MM.1S (cell line): ENCODE data around the gene DCAF6.

Experiments used
- DNase-seq: peaks from one replicate; pipeline ENCODE4 v3.0.0-alpha.2; 2015
- H2AFZ ChIP-seq: fragments of 300-600 bp; sonication (generic); 2 replicates; pipeline ENCODE4 v1.6.0; 2016; ENCODE audit warnings: antibody characterized with exemption, low read length
- H3F3A ChIP-seq: fragments of 300-600 bp; sonication (generic); 2 replicates; pipeline ENCODE4 v1.6.1; 2016; ENCODE audit warnings: mild to moderate bottlenecking, antibody characterized with exemption, low read length, moderate library complexity, mixed read lengths; ENCODE audit not compliant: insufficient read depth
- H3K27ac ChIP-seq: fragments of 300-600 bp; sonication (generic); 2 replicates; pipeline ENCODE4 v1.5.1; 2016; ENCODE audit warnings: mild to moderate bottlenecking, low read length
- H3K27me3 ChIP-seq: fragments of 300-600 bp; sonication (generic); replicated peaks from 2 replicates; pipeline ENCODE4 v1.6.0; 2016; ENCODE audit warnings: low read length; ENCODE audit not compliant: insufficient read depth
- H3K36me3 ChIP-seq: fragments of 300-600 bp; sonication (generic); replicated peaks from 2 replicates; pipeline ENCODE4 v1.6.1; 2016; ENCODE audit warnings: mild to moderate bottlenecking, low read length, mixed read lengths; ENCODE audit not compliant: insufficient read depth
- H3K4me1 ChIP-seq: fragments of 300-600 bp; sonication (generic); 2 replicates; pipeline ENCODE4 v1.6.1; 2016; ENCODE audit warnings: low read length, mixed read lengths
- H3K4me2 ChIP-seq: fragments of 300-600 bp; sonication (generic); 2 replicates; pipeline ENCODE4 v1.6.0; 2016; ENCODE audit warnings: low read depth, low read length
- H3K4me3 ChIP-seq: fragments of 300-600 bp; sonication (generic); 2 replicates; pipeline ENCODE4 v1.5.1; 2016; ENCODE audit warnings: low read length, mixed read lengths
- H3K79me2 ChIP-seq: fragments of 300-600 bp; sonication (generic); 2 replicates; pipeline ENCODE4 v1.6.1; 2016; ENCODE audit warnings: mixed run types, low read length, mixed read lengths
- H3K9ac ChIP-seq: fragments of 300-600 bp; sonication (generic); 2 replicates; pipeline ENCODE4 v1.6.1; 2016; ENCODE audit warnings: low read length, mixed read lengths
- H3K9me2 ChIP-seq: fragments of 300-600 bp; sonication (generic); replicated peaks from 2 replicates; pipeline ENCODE4 v1.6.1; 2016; ENCODE audit warnings: mild to moderate bottlenecking, low read length, mixed read lengths; ENCODE audit not compliant: insufficient read depth
- H3K9me3 ChIP-seq: fragments of 300-600 bp; sonication (generic); replicated peaks from 2 replicates; pipeline ENCODE4 v1.6.1; 2016; ENCODE audit warnings: mild to moderate bottlenecking, low read length, mixed read lengths; ENCODE audit not compliant: insufficient read depth
- H4K20me1 ChIP-seq: fragments of 300-600 bp; sonication (generic); 2 replicates; pipeline ENCODE4 v1.6.1; 2016; ENCODE audit warnings: mild to moderate bottlenecking, low read length, moderate library complexity, mixed read lengths; ENCODE audit not compliant: insufficient read depth
- CTCF ChIP-seq: fragments of 300-600 bp; sonication (generic); IDR thresholded peaks from 2 replicates; pipeline ENCODE4 v1.5.1; 2016; ENCODE audit warnings: antibody characterized with exemption, low read length, mixed read lengths
- EZH2 ChIP-seq: fragments of 300-600 bp; sonication (generic); optimal IDR thresholded peaks from 2 replicates; pipeline ENCODE3; 2017; ENCODE audit warnings: low read depth, mild to moderate bottlenecking, antibody characterized with exemption, low read length, mixed read lengths
- EZH2phosphoT487 ChIP-seq: fragments of 300-600 bp; sonication (generic); IDR thresholded peaks from 2 replicates; pipeline ENCODE4 v1.6.1; 2018; ENCODE audit warnings: antibody characterized with exemption, low read length

The DCAF6 gene

GRCh38 chr1:167991546-167991945 is 55.1 kb downstream of the DCAF6 start:
- Histone ChIP-seq H3K4me2 (no peak overlapping the region), H4K20me1 (no peaks in the 10 kb centered on the region; the same call in 1 of the 2 replicates), H3K4me1 (no peaks in the 10 kb centered on the region), H3K9me2 (no peaks in the 10 kb centered on the region), H3K27me3 (no peaks in the 10 kb centered on the region), H3K36me3 (0 out of 2 replicates have a peak, but pooled peaks cover 3% of the 10 kb centered on the region), H3K27ac (no peak overlapping the region), H3K9ac (no peak overlapping the region), H3K79me2 (no peaks in the 10 kb centered on the region), H3K4me3 (no peak overlapping the region), H3F3A (no peaks in the 10 kb centered on the region), H3K9me3 (no peaks in the 10 kb centered on the region), H2AFZ (no peak overlapping the region)
- no peak for DNase-seq
- TF ChIP-seq EZH2, result no peak

GRCh38 chr1:167993720-167994119 is 57.2 kb downstream of the DCAF6 start:
- no peak for DNase-seq
- Histone ChIP-seq H3K79me2 (no peaks in the 10 kb centered on the region), H4K20me1 (no peaks in the 10 kb centered on the region; the same call in 1 of the 2 replicates), H3F3A (no peaks in the 10 kb centered on the region), H3K27me3 (no peaks in the 10 kb centered on the region), H3K4me2 (no peak overlapping the region), H3K4me1 (no peaks in the 10 kb centered on the region), H2AFZ (no peak overlapping the region), H3K9me3 (no peaks in the 10 kb centered on the region), H3K9ac (no peak overlapping the region), H3K36me3 (0 out of 2 replicates have a peak, but pooled peaks cover 3% of the 10 kb centered on the region), H3K4me3 (no peak overlapping the region), H3K9me2 (no peaks in the 10 kb centered on the region), H3K27ac (no peak overlapping the region)
- TF ChIP-seq EZH2 (no peak), CTCF (no peak), EZH2phosphoT487 (no peak)

GRCh38 chr1:167994560-167994959 is 58.1 kb downstream of the DCAF6 start:
- H3K36me3 ChIP-seq, result 0 out of 2 replicates have a peak, but pooled peaks cover 3% of the 10 kb centered on the region
- H3K79me2 ChIP-seq, result no peaks in the 10 kb centered on the region
- no peaks in the 10 kb centered on the region for H3K9me2 ChIP-seq
- H3K9ac ChIP-seq, result no peak overlapping the region
- DNase-seq, result no peak
- no peak for TF ChIP-seq EZH2
- no peak for TF ChIP-seq CTCF
- TF ChIP-seq EZH2phosphoT487, result no peak
- H3K4me1 ChIP-seq, result no peaks in the 10 kb centered on the region
- no peaks in the 10 kb centered on the region; the same call in 1 of the 2 replicates for H4K20me1 ChIP-seq
- no peak overlapping the region for H3K4me2 ChIP-seq
- H3K9me3 ChIP-seq, result no peaks in the 10 kb centered on the region
- no peaks in the 10 kb centered on the region for H3K27me3 ChIP-seq
- no peak overlapping the region for H2AFZ ChIP-seq
- no peak overlapping the region for H3K4me3 ChIP-seq
- no peaks in the 10 kb centered on the region for H3F3A ChIP-seq
- no peak overlapping the region for H3K27ac ChIP-seq

- H2AFZ ChIP-seq, result no peak overlapping the region
- no peak overlapping the region for H3K4me3 ChIP-seq
- no peaks in the 10 kb centered on the region for H3K4me1 ChIP-seq
- no peak for DNase-seq
- no peak for TF ChIP-seq EZH2phosphoT487
- TF ChIP-seq CTCF, result no peak
- no peaks in the 10 kb centered on the region for H3F3A ChIP-seq
- H3K36me3 ChIP-seq, result 0 out of 2 replicates have a peak, but pooled peaks cover 3% of the 10 kb centered on the region
- no peaks in the 10 kb centered on the region for H3K79me2 ChIP-seq
- H4K20me1 ChIP-seq, result no peaks in the 10 kb centered on the region; the same call in 1 of the 2 replicates
- no peaks in the 10 kb centered on the region for H3K9me3 ChIP-seq
- no peaks in the 10 kb centered on the region for H3K27me3 ChIP-seq
- H3K9me2 ChIP-seq, result no peaks in the 10 kb centered on the region
- H3K27ac ChIP-seq, result no peak overlapping the region
- no peak overlapping the region for H3K4me2 ChIP-seq
- H3K9ac ChIP-seq, result no peak overlapping the region
Observed at GRCh38 chr1:167995038-167995437, 58.6 kb downstream of the DCAF6 start.
